Loucy (cell line): ENCODE data around the gene TSPAN17.

Experiments
- H2AFZ ChIP-seq: fragments of 200-600 bp; sonication (generic); 2 replicates; pipeline ENCODE4 v1.6.0; 2016; ENCODE audit warnings: antibody characterized with exemption, mild to moderate bottlenecking, low read length, moderate library complexity
- H3F3A ChIP-seq: fragments of 200-600 bp; 2 replicates; pipeline ENCODE4 v1.6.0; 2016; ENCODE audit warnings: antibody characterized with exemption, low read depth, mild to moderate bottlenecking
- H3K27me3 ChIP-seq: fragments of 200-600 bp; sonication (generic); 2 replicates; pipeline ENCODE4 v1.6.1; 2014; ENCODE audit warnings: low read length, mild to moderate bottlenecking; ENCODE audit not compliant: insufficient read depth, poor library complexity, severe bottlenecking
- H3K36me3 ChIP-seq: fragments of 200-600 bp; sonication (generic); 2 replicates; pipeline ENCODE4 v1.6.1; 2016; ENCODE audit warnings: low read length; ENCODE audit not compliant: insufficient read depth
- H3K4me1 ChIP-seq: fragments of 200-600 bp; sonication (generic); 2 replicates; pipeline ENCODE4 v1.5.1; 2014; ENCODE audit warnings: low read length, mild to moderate bottlenecking; ENCODE audit not compliant: insufficient read depth, poor library complexity, severe bottlenecking
- H3K4me2 ChIP-seq: fragments of 200-600 bp; sonication (generic); 2 replicates; pipeline ENCODE4 v1.6.0; 2014; ENCODE audit warnings: antibody characterized with exemption, low read length, low read depth, mild to moderate bottlenecking; ENCODE audit not compliant: poor library complexity, severe bottlenecking
- H3K4me3 ChIP-seq: fragments of 200-600 bp; sonication (generic); 2 replicates; pipeline ENCODE4 v1.5.1; 2014; ENCODE audit warnings: low read length, mild to moderate bottlenecking, mixed read lengths; ENCODE audit not compliant: poor library complexity, severe bottlenecking
- H3K79me2 ChIP-seq: fragments of 200-600 bp; sonication (generic); 2 replicates; pipeline ENCODE4 v1.6.1; 2014; ENCODE audit warnings: low read length; ENCODE audit not compliant: insufficient read depth
- H3K9ac ChIP-seq: fragments of 200-600 bp; sonication (generic); 2 replicates; pipeline ENCODE4 v1.6.0; 2014; ENCODE audit warnings: mild to moderate bottlenecking, low read depth, low read length, moderate library complexity; ENCODE audit not compliant: poor library complexity, severe bottlenecking
- H3K9me2 ChIP-seq: fragments of 200-600 bp; sonication (generic); replicated peaks from 2 replicates; pipeline ENCODE4 v1.6.1; 2016; ENCODE audit warnings: low read depth, low read length, mixed read lengths
- H3K9me3 ChIP-seq: fragments of 200-600 bp; sonication (generic); 2 replicates; pipeline ENCODE4 v1.6.1; 2014; ENCODE audit warnings: mild to moderate bottlenecking, antibody characterized with exemption, low read length, low read depth; ENCODE audit not compliant: insufficient read depth
- H4K20me1 ChIP-seq: fragments of 200-600 bp; sonication (generic); 2 replicates; pipeline ENCODE4 v1.6.0; 2014; ENCODE audit warnings: antibody characterized with exemption, low read length, mild to moderate bottlenecking; ENCODE audit not compliant: insufficient read depth, poor library complexity, severe bottlenecking
- EZH2phosphoT487 ChIP-seq: fragments of 200-600 bp; IDR thresholded peaks from 2 replicates; pipeline ENCODE4 v1.6.1; 2018; ENCODE audit warnings: antibody characterized with exemption, mild to moderate bottlenecking, moderate library complexity, borderline replicate concordance
- TF ChIP-seq, protein P1 (sequence below): fragments of 200-600 bp; sonication (generic); conservative IDR thresholded peaks from 2 replicates; pipeline ENCODE4 v1.5.1; 2014; ENCODE audit warnings: mild to moderate bottlenecking, antibody characterized with exemption, low read length

TSPAN17 gene

DNA sequence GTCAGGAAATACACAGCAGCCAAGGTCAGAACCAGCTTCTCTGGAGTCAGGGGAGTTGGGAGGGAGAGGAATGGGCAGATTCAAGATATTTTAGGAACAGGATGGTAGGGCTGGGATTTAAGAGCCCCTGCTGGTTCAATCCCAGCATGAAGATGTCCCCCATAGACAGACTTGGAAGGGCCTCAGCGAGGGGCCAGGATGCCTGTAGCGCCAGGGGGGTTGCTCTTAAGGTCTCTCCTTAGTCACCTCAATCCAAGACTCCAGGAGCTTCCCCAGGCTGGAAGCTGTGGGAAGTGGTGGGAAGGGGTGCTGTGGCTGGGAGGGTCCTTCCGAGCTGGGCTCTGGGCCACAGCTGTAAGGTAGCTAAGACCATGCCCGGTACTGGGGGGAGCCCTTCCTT lies 8.1 kb upstream of the TSPAN17 start:
- Histone ChIP-seq H3K79me2 (no peaks in the 10 kb centered on the region), H3K4me3 (no peak overlapping the region), H3K36me3 (no peaks in the 10 kb centered on the region), H3K9ac (no peak overlapping the region), H3F3A (no peaks in the 10 kb centered on the region), H3K9me3 (no peaks in the 10 kb centered on the region), H3K4me2 (no peak overlapping the region), H2AFZ (no peak overlapping the region), H3K27me3 (no peaks in the 10 kb centered on the region), H3K4me1 (no peaks in the 10 kb centered on the region), H3K9me2 (no peaks in the 10 kb centered on the region), H4K20me1 (no peaks in the 10 kb centered on the region)
- TF ChIP-seq EZH2phosphoT487: no peak
- TF ChIP-seq, protein P1, sequence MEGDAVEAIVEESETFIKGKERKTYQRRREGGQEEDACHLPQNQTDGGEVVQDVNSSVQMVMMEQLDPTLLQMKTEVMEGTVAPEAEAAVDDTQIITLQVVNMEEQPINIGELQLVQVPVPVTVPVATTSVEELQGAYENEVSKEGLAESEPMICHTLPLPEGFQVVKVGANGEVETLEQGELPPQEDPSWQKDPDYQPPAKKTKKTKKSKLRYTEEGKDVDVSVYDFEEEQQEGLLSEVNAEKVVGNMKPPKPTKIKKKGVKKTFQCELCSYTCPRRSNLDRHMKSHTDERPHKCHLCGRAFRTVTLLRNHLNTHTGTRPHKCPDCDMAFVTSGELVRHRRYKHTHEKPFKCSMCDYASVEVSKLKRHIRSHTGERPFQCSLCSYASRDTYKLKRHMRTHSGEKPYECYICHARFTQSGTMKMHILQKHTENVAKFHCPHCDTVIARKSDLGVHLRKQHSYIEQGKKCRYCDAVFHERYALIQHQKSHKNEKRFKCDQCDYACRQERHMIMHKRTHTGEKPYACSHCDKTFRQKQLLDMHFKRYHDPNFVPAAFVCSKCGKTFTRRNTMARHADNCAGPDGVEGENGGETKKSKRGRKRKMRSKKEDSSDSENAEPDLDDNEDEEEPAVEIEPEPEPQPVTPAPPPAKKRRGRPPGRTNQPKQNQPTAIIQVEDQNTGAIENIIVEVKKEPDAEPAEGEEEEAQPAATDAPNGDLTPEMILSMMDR: no peak

DNA sequence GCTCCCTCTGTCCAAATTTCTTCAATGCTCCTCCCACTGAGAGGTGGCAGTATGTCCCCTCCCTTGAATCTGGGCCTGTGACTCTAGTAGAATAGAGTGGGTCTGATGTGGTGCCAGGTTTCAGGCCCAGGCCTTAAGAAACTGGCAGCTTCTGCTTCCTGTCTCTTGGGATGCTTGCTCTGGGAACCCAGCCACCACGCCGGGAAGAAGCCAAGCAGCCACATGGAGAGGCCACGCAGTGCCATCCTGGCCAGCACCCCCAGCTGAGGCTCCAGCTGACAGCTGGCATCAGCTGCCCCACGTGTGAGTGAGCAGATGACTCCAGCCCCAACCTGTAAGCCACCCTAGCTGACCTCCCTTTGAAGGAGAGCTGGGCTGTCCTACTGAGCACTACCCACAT lies 7.3 kb upstream of the TSPAN17 start:
- no peaks in the 10 kb centered on the region for H4K20me1 ChIP-seq
- H3K4me1 ChIP-seq: no peaks in the 10 kb centered on the region
- no peaks in the 10 kb centered on the region for H3F3A ChIP-seq
- H2AFZ ChIP-seq: no peak overlapping the region
- H3K9me3 ChIP-seq: no peaks in the 10 kb centered on the region
- H3K4me3 ChIP-seq: no peak overlapping the region
- H3K27me3 ChIP-seq: no peaks in the 10 kb centered on the region
- no peak overlapping the region for H3K9ac ChIP-seq
- no peaks in the 10 kb centered on the region for H3K79me2 ChIP-seq
- TF ChIP-seq, protein P1: no peak
- no peak for TF ChIP-seq EZH2phosphoT487
- no peaks in the 10 kb centered on the region for H3K9me2 ChIP-seq
- no peaks in the 10 kb centered on the region for H3K36me3 ChIP-seq
- H3K4me2 ChIP-seq: no peak overlapping the region

DNA sequence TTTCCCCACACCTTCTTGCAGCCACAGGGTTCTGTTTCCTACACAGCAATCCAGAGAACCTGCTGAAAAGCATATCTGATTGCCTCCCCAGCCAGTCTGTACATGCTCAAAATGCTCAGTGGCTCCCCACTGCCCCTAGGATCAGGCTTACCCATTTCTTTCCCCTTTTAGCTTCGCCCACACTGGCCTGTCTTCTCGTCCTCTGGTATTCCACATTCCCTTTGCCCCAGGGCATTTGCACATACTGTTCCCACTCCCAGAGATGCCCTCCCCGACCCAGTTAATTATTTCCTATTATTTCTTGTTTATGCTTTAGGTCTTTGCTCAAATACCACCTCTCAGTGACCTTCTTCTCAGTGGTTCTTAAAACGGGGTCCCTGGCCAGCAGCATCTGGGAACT lies 6.7 kb upstream of the TSPAN17 start:
- Histone ChIP-seq H3K4me3 (no peak overlapping the region), H4K20me1 (no peaks in the 10 kb centered on the region), H2AFZ (no peak overlapping the region), H3K9me2 (no peaks in the 10 kb centered on the region), H3K4me2 (no peak overlapping the region), H3K27me3 (no peaks in the 10 kb centered on the region), H3K9ac (no peak overlapping the region), H3K9me3 (no peaks in the 10 kb centered on the region), H3K79me2 (no peaks in the 10 kb centered on the region), H3K4me1 (no peaks in the 10 kb centered on the region), H3K36me3 (no peaks in the 10 kb centered on the region), H3F3A (no peaks in the 10 kb centered on the region)
- TF ChIP-seq, protein P1: no peak
- no peak for TF ChIP-seq EZH2phosphoT487
